Keratinocyte (primary cell): ENCODE results near the gene OSBPL8. TPM values are rescaled to one million over a fixed set of nuclear protein-coding genes. Genes with fewer than 3 reads are reported as not detected.

ENCODE experiments used
- DNase-seq: peaks from one replicate; pipeline ENCODE4 v3.0.0-alpha.2; 2011; ENCODE audit warnings: low read depth, missing footprints, low spot score
- FAIRE-seq: peaks from 2 replicates; lab custom pipeline; 2011; peaks lifted over from hg19 to GRCh38; lab: Jason Lieb, UNC
- H2AFZ ChIP-seq: 2 replicates; pipeline ENCODE4 v1.6.0; 2012; ENCODE audit warnings: low read length, control low read depth, inconsistent platforms; ENCODE audit not compliant: control insufficient read depth
- H3K27ac ChIP-seq: 2 replicates; pipeline ENCODE4 v1.5.1; 2011; ENCODE audit warnings: low read length; ENCODE audit not compliant: control insufficient read depth, insufficient read depth
- H3K27me3 ChIP-seq: 3 replicates; pipeline ENCODE4 v1.6.0; 2011; ENCODE audit warnings: low read length; ENCODE audit not compliant: control insufficient read depth, insufficient read depth; ENCODE audit errors: extremely low read depth
- H3K36me3 ChIP-seq, 2 experiments: 2 replicates in 1 of 2; 3 replicates in 1 of 2; pipeline ENCODE4 v1.5.1; 2011; ENCODE audit warnings: low read length in 2 of 2, mild to moderate bottlenecking in 1 of 2; ENCODE audit not compliant: control insufficient read depth in 2 of 2, insufficient read depth in 2 of 2; ENCODE audit errors: extremely low read depth in 1 of 2
- H3K4me1 ChIP-seq: 3 replicates; pipeline ENCODE4 v1.5.1; 2011; ENCODE audit warnings: low read length; ENCODE audit not compliant: control insufficient read depth, insufficient read depth; ENCODE audit errors: extremely low read depth
- H3K4me2 ChIP-seq: 3 replicates; pipeline ENCODE4 v1.6.0; 2011; ENCODE audit warnings: low read depth, low read length; ENCODE audit not compliant: control insufficient read depth, insufficient read depth; ENCODE audit errors: extremely low read depth
- H3K4me3 ChIP-seq, 3 experiments: fragments of 200-600 bp in 1 of 3; sonication (generic) in 1 of 3; 2 replicates in 2 of 3; 3 replicates in 1 of 3; pipeline ENCODE4 v1.5.1; 2011 to 2016; ENCODE audit warnings: low read length in 3 of 3, mild to moderate bottlenecking in 3 of 3, control low read depth in 2 of 3, inconsistent platforms in 1 of 3, low read depth in 1 of 3, mixed read lengths in 1 of 3, mixed run types in 1 of 3, moderate library complexity in 1 of 3; ENCODE audit not compliant: control insufficient read depth in 2 of 3, insufficient read depth in 2 of 3; ENCODE audit errors: extremely low read depth in 1 of 3
- H3K79me2 ChIP-seq: 2 replicates; pipeline ENCODE4 v1.6.0; 2012; ENCODE audit warnings: low read length; ENCODE audit not compliant: control insufficient read depth, insufficient read depth
- H3K9ac ChIP-seq: 3 replicates; pipeline ENCODE4 v1.6.0; 2011; ENCODE audit warnings: low read length; ENCODE audit not compliant: control insufficient read depth, insufficient read depth; ENCODE audit errors: extremely low read depth
- H3K9me1 ChIP-seq: 3 replicates; pipeline ENCODE4 v1.6.0; 2011; ENCODE audit warnings: low read length; ENCODE audit not compliant: control insufficient read depth, insufficient read depth; ENCODE audit errors: extremely low read depth
- H3K9me3 ChIP-seq: 2 replicates; pipeline ENCODE4 v1.5.1; 2012; ENCODE audit warnings: low read depth, low read length; ENCODE audit not compliant: control insufficient read depth
- H4K20me1 ChIP-seq: 3 replicates; pipeline ENCODE4 v1.6.0; 2011; ENCODE audit warnings: low read length; ENCODE audit not compliant: control insufficient read depth, insufficient read depth; ENCODE audit errors: extremely low read depth
- EZH2 ChIP-seq: IDR thresholded peaks from one replicate; pipeline ENCODE4 v1.6.1; 2012; ENCODE audit warnings: inconsistent platforms, mild to moderate bottlenecking, low read length, moderate library complexity
- dilution Hi-C: fragments of 300-500 bp; cut with MboI; formaldehyde crosslinking; loops from one replicate; pipeline ENCODE4 v1.7.0; 2020; ENCODE audit warnings: low sequenced_read_pairs; ENCODE audit not compliant: extremely low pct_ligation_motif_present
- polyA plus RNA-seq, 5 experiments: library from polyadenylated mRNA; depleted of rRNA in 3 of 5; stranded (reverse) in 3 of 5; stranded (forward) in 1 of 5; unstranded in 1 of 5; fragments of >200 nt; gene quantifications; 1 replicate in 1 of 5; 2 replicates in 3 of 5; 3 replicates in 1 of 5; pipeline versions ENCODE4 v1.2.1 to v1.2.3, GENCODE V29; 2011 to 2012; ENCODE audit warnings: missing spikeins in 2 of 5, low read depth in 1 of 5, low replicate concordance in 1 of 5
- TF ChIP-seq, protein P1 (sequence below), 3 experiments: IDR thresholded peaks in 1 of 3; conservative IDR thresholded peaks in 1 of 3; optimal IDR thresholded peaks in 1 of 3; 2 replicates in 2 of 3; 3 replicates in 1 of 3; pipeline versions ENCODE3 to v1.5.1; 2011; ENCODE audit warnings: low read length in 3 of 3, mild to moderate bottlenecking in 3 of 3, moderate library complexity in 2 of 3, control low read depth in 1 of 3, inconsistent platforms in 1 of 3; ENCODE audit not compliant: insufficient read depth in 2 of 3; ENCODE audit errors: extremely low read depth in 1 of 3

OSBPL8 gene
- polyA plus RNA-seq, 1 donor (not counting 4 experiments of a cell fraction or from before 2014, with no cell fraction given), result 33.7 TPM

DNA sequence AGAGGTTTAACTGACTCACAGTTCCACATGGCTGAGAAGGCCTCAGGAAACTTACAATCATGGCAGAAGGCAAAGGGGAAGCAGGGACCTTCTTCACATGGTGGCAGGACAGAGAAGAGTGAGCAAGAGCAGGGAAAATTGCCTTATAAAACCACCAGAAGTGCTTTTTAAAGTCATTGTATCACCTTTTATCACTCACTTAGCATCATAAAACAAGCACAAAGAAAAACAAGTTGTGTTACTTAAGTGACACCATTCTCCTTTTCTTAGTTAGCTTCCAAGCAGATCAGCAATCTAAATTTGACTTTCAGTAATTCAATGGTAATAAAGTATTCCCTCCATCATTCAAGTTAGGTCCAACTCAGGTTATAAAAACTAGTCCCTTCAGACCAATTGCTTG is 28.5 kb downstream of the OSBPL8 start:
- Histone ChIP-seq H3K27me3 (no peaks in the 10 kb centered on the region), H4K20me1 (no peaks in the 10 kb centered on the region), H3K9me3 (no peaks in the 10 kb centered on the region), H3K36me3 (no peaks in the 10 kb centered on the region), H3K4me2 (no peak overlapping the region), H3K27ac (no peak overlapping the region), H3K4me1 (no peaks in the 10 kb centered on the region), H3K9ac (no peak overlapping the region), H3K4me3 (no peak overlapping the region), H3K79me2 (peaks cover 9% of the 10 kb centered on the region), H3K9me1 (no peaks in the 10 kb centered on the region), H2AFZ (no peak overlapping the region)
- DNase-seq (no peak), FAIRE-seq (no peak)
- dilution Hi-C loops, result no loop called here
- TF ChIP-seq, protein P1, sequence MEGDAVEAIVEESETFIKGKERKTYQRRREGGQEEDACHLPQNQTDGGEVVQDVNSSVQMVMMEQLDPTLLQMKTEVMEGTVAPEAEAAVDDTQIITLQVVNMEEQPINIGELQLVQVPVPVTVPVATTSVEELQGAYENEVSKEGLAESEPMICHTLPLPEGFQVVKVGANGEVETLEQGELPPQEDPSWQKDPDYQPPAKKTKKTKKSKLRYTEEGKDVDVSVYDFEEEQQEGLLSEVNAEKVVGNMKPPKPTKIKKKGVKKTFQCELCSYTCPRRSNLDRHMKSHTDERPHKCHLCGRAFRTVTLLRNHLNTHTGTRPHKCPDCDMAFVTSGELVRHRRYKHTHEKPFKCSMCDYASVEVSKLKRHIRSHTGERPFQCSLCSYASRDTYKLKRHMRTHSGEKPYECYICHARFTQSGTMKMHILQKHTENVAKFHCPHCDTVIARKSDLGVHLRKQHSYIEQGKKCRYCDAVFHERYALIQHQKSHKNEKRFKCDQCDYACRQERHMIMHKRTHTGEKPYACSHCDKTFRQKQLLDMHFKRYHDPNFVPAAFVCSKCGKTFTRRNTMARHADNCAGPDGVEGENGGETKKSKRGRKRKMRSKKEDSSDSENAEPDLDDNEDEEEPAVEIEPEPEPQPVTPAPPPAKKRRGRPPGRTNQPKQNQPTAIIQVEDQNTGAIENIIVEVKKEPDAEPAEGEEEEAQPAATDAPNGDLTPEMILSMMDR (optimal IDR thresholded peaks at IDR 0.05 in 1 of 3, IDR thresholded peaks at IDR 0.05 in 1 of 3, conservative IDR thresholded peaks at IDR 0.05 in 1 of 3; ENCODE audit: extremely low read depth in 1 of 3, insufficient read depth in 2 of 3, low read length in 3 of 3), result no peak
- TF ChIP-seq EZH2, result no peak

DNA sequence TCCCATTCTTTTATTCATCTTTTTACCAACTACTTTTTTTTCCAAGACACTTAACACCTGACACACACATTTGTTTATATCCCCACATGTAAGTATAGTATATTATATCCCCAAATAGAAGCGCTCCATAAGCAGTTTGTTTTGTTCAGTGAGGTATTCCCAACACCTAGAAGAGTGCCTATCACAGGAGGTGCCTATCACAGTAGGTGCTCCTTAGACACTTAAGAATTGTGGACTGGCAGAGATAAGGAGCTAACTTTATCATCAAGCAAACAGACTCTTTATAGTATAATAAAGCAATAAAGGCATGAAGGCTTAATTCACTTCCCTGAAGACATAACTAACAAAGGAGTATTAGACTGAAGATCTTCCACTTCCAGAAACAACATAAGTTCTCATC is 29.1 kb downstream of the OSBPL8 start:
- TF ChIP-seq, protein P1 (optimal IDR thresholded peaks at IDR 0.05 in 1 of 3, IDR thresholded peaks at IDR 0.05 in 1 of 3, conservative IDR thresholded peaks at IDR 0.05 in 1 of 3; ENCODE audit: extremely low read depth in 1 of 3, insufficient read depth in 2 of 3, low read length in 3 of 3), result no peak
- no peak for TF ChIP-seq EZH2
- H4K20me1 ChIP-seq, result no peaks in the 10 kb centered on the region
- no peak overlapping the region for H3K9ac ChIP-seq
- no peaks in the 10 kb centered on the region for H3K4me1 ChIP-seq
- H3K9me3 ChIP-seq, result no peaks in the 10 kb centered on the region
- H3K4me3 ChIP-seq, result no peak overlapping the region
- no peaks in the 10 kb centered on the region for H3K9me1 ChIP-seq
- H3K36me3 ChIP-seq, result no peaks in the 10 kb centered on the region
- no peak overlapping the region for H3K27ac ChIP-seq
- H2AFZ ChIP-seq, result no peak overlapping the region
- no peak for DNase-seq
- FAIRE-seq, result no peak
- no peaks in the 10 kb centered on the region for H3K27me3 ChIP-seq
- dilution Hi-C loops, result no loop called here
- H3K79me2 ChIP-seq, result peaks cover 9% of the 10 kb centered on the region
- no peak overlapping the region for H3K4me2 ChIP-seq
